ENCODE data around the gene RAB36.

The RAB36 gene

GRCh38 chr22:23137468-23137867, 7.8 kb upstream of the RAB36 start:
- no peak overlapping the region for H3K4me3 ChIP-seq (ENCODE audit: low read depth, low read length)
- DNase-seq (ENCODE audit: low read depth) = no peak
- no peak for TF ChIP-seq CTCF (IDR thresholded peaks at IDR 0.05; ENCODE audit: low read depth, low read length, missing control alignments)
- in situ Hi-C loops (cut with HindIII; ENCODE audit: low sequenced_read_pairs) = no loop called here

- no peak for DNase-seq (ENCODE audit: low read depth)
- H3K4me3 ChIP-seq (ENCODE audit: low read depth, low read length) = no peak overlapping the region
- no peak for TF ChIP-seq CTCF (IDR thresholded peaks at IDR 0.05; ENCODE audit: low read depth, low read length, missing control alignments)
- in situ Hi-C loops (cut with HindIII; ENCODE audit: low sequenced_read_pairs) = no loop called here
Observed at GRCh38 chr22:23137905-23138561, 7.2 kb upstream of the RAB36 start.

GRCh38 chr22:23138584-23139435, 6.5 kb upstream of the RAB36 start:
- DNase-seq (ENCODE audit: low read depth) = no peak
- no peak overlapping the region for H3K4me3 ChIP-seq (ENCODE audit: low read depth, low read length)
- TF ChIP-seq CTCF (IDR thresholded peaks at IDR 0.05; ENCODE audit: low read depth, low read length, missing control alignments) = no peak
- in situ Hi-C loops (cut with HindIII; ENCODE audit: low sequenced_read_pairs) = no loop called here

GRCh38 chr22:23140385-23140784, 4.9 kb upstream of the RAB36 start:
- no peak overlapping the region for H3K4me3 ChIP-seq (ENCODE audit: low read depth, low read length)
- no peak for TF ChIP-seq CTCF (IDR thresholded peaks at IDR 0.05; ENCODE audit: low read depth, low read length, missing control alignments)
- DNase-seq (ENCODE audit: low read depth) = no peak
- in situ Hi-C loops (cut with HindIII; ENCODE audit: low sequenced_read_pairs) = no loop called here

GRCh38 chr22:23142546-23143105, 2.7 kb upstream of the RAB36 start:
- no peak for TF ChIP-seq CTCF (IDR thresholded peaks at IDR 0.05; ENCODE audit: low read depth, low read length, missing control alignments)
- H3K4me3 ChIP-seq (ENCODE audit: low read depth, low read length) = no peak overlapping the region
- in situ Hi-C loops (cut with HindIII; ENCODE audit: low sequenced_read_pairs) = no loop called here

GRCh38 chr22:23143119-23143518, 2.2 kb upstream of the RAB36 start:
- no peak overlapping the region for H3K4me3 ChIP-seq (ENCODE audit: low read depth, low read length)
- DNase-seq (ENCODE audit: low read depth) = no peak
- TF ChIP-seq CTCF (IDR thresholded peaks at IDR 0.05; ENCODE audit: low read depth, low read length, missing control alignments) = no peak
- in situ Hi-C loops (cut with HindIII; ENCODE audit: low sequenced_read_pairs) = no loop called here

More at GRCh38 chr22:23142546-23143105, 2.7 kb upstream of the RAB36 start:
- no peak for DNase-seq (ENCODE audit: low read depth)
